GM12875 (cell line): ENCODE data around the gene MCIDAS.

Experiments
- H3K4me3 ChIP-seq: one replicate; pipeline ENCODE4 v1.5.1; 2011; ENCODE audit warnings: low read depth, low read length, control low read depth
- CTCF ChIP-seq: IDR thresholded peaks from 2 replicates; pipeline ENCODE4 v1.5.1; 2011; ENCODE audit warnings: low read depth, mild to moderate bottlenecking, control low read depth, inconsistent platforms, low read length, moderate library complexity, borderline replicate concordance; ENCODE audit not compliant: insufficient read depth

The MCIDAS gene

GRCh38 chr5:55220433-55221185 is 6.5 kb downstream of the MCIDAS start:
- no peak overlapping the region for H3K4me3 ChIP-seq
- TF ChIP-seq CTCF: no peak

GRCh38 chr5:55219770-55220169 is 7.3 kb downstream of the MCIDAS start:
- H3K4me3 ChIP-seq: no peak overlapping the region
- TF ChIP-seq CTCF: no peak

GRCh38 chr5:55218967-55219366 is 8.1 kb downstream of the MCIDAS start:
- no peak for TF ChIP-seq CTCF
- H3K4me3 ChIP-seq: no peak overlapping the region

GRCh38 chr5:55211184-55211874 is 15.8 kb downstream of the MCIDAS start:
- no peak for TF ChIP-seq CTCF

GRCh38 chr5:55205001-55205400 is 22.1 kb downstream of the MCIDAS start:
- H3K4me3 ChIP-seq: no peak overlapping the region
- TF ChIP-seq CTCF: no peak

More at GRCh38 chr5:55211184-55211874, 15.8 kb downstream of the MCIDAS start:
- no peak overlapping the region for H3K4me3 ChIP-seq

GRCh38 chr5:55191165-55191564 is 36.0 kb downstream of the MCIDAS start:
- no peak overlapping the region for H3K4me3 ChIP-seq
- no peak for TF ChIP-seq CTCF
